HG03439 (cell line): ENCODE measurements around the gene SLC4A1AP.

Source experiments
- ATAC-seq: cut with Tn5 transposase; IDR thresholded peaks from one replicate; pipeline ENCODE4 v1.9.1; 2021; ENCODE audit warnings: mild to moderate bottlenecking, moderate library complexity; ENCODE audit not compliant: unreplicated experiment

The SLC4A1AP gene

DNA sequence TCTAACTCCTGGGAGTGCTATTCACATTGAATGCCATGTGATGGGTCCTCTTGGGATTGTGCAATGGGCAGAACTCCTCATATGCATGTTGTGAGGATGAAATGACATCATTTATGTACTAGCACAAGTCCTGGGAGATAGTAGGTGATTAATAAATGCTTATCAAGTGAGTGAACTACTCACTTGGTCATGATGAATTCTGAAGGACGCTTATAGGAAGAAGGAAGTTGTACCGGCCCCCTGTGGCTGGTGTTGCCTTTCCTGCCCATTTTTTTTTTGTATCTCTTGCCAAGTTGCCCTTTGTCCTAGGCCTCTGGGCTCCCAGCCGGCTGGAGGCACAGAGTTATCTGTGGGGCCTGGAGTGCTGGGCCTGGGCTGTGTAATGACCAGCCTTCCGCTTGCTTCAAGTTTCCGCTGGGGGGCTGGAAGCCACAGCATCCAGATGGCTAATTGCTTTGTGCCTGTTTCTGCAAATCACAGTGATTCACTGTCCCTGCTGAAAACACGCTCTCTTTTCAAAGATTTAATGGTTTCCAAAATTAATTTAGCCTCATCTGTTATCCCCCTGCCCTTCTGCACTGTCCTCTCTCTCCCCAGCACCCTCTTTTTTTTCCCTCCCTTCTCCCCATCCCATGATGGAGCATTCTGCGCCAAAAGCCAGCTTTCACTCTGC, 74.1 kb downstream of the SLC4A1AP start:
- ATAC-seq, result no peak

DNA sequence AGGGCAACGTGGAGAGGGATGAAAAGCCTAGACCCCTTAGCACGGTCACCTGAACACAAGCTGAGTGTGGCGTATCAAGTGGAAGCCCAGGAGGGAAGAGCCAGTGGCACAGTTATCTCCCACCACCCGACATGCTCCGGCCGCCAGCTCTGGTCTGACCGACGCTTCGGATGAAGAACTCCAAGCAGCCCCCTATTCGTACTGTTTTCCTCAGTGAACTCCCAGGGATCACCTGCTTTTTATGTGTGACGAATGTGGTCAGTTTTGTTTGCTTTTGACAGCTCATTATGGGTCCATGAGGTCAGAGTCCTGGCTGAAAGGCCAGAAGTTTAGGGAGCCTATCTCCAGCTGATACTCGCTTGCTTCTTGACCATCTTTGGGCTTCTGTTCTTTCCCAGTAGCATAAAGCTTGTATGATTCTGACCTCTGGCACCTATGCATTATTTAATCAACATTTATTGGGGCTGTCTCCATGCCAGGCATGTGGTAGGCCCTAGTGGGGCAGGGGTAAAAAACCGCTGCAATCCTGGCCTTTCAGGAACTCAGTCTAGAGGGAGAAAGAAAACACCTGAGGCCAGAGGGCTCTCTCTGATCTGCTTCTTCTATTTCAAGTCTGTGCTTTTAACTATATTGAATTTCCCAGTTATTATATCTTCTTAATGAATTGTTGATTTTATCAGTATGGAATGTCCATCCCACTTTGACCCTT, 74.8 kb downstream of the SLC4A1AP start:
- ATAC-seq, result no peak

DNA sequence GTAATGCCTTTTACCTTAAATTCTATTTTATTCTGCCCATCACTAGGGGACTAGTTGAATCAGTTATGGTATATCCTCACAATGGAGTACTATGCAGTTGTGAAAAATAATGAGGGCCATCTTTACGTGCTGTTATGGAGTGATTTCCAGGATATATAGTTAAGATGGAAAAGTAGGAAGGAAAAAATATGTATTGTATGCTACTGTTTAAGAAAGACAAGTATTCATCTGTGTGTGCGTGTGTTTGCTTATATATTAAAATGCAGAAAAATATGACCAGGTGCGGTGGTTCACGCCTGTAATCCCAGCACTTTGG, 75.3 kb downstream of the SLC4A1AP start:
- ATAC-seq, result no peak

DNA sequence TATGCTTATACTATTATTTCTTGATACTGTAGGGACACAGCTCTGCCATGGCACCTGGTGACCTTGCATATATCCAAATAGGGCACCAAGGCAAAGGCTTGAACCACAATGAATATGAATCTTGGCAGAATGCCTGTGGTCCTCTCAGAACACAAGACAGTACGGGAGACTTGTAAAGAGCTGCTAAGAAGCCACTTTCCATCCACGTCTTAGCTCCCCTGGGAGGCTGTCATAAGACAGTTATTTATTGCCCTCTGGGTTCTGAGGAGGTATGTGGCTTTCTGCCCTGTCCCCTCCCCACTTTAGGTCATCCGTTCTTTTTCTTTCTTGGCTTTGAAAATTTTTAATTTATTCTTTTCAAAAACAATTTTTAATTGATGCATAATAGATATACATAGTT, 78.0 kb downstream of the SLC4A1AP start:
- ATAC-seq, result no peak

DNA sequence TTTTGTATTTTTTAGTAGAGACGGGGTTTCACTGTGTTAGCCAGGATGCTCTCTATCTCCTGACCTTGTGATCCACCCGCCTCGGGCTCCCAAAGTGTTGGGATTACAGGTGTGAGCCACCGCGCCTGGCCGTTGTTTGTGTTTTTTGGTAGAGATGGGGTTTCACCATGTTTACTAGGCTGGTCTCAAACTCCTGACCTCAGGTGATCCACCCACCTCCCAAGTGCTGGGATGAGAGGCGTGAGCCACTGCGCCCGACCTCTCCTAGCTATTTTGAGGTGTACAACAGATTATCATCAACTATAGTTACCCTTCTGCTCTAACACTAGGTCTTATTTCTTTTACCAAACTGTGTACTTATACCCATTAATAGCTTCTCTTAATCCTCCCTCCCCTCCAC, 78.9 kb downstream of the SLC4A1AP start:
- no peak for ATAC-seq
